Muscle of leg (tissue), 16 donors: ENCODE results near the gene MRPL21. TPM values are rescaled to one million over a fixed set of nuclear protein-coding genes. Genes with fewer than 3 reads are reported as not detected.

Experiments used
- DNase-seq: peaks from one replicate; pipeline ENCODE4 v3.0.0; 2013
- H3K27ac ChIP-seq: one replicate; pipeline ENCODE4 v1.5.1; 2013; ENCODE audit warnings: mild to moderate bottlenecking, low read length, control low read depth
- H3K27me3 ChIP-seq: one replicate; pipeline ENCODE4 v1.6.1; 2013; ENCODE audit warnings: low read length; ENCODE audit not compliant: control insufficient read depth, insufficient read depth
- H3K36me3 ChIP-seq: one replicate; pipeline ENCODE4 v1.6.1; 2013; ENCODE audit warnings: low read length; ENCODE audit not compliant: control insufficient read depth, insufficient read depth
- H3K4me1 ChIP-seq: one replicate; pipeline ENCODE4 v1.6.1; 2013; ENCODE audit warnings: low read length; ENCODE audit not compliant: control insufficient read depth, insufficient read depth
- H3K4me3 ChIP-seq: one replicate; pipeline ENCODE4 v1.5.1; 2013; ENCODE audit warnings: low read length, control low read depth
- H3K9me3 ChIP-seq: replicated peaks from 2 replicates; pipeline ENCODE4 v1.6.1; 2013; ENCODE audit warnings: low read depth, low read length; ENCODE audit not compliant: control insufficient read depth
- WGBS: methylation state at CpG from one replicate; pipeline ENCODE4 v1.1.5; 2013; ENCODE audit warnings: missing lambda C conversion rate; ENCODE audit not compliant: insufficient coverage; 5-methylcytosine and 5-hydroxymethylcytosine counted together
- long read RNA-seq, 11 donors: transcript quantifications; one replicate each; lab custom pipeline, GENCODE V29; 2026
- polyA plus RNA-seq, 8 donors: library from polyadenylated mRNA; unstranded; fragments of 120-200 nt; gene quantifications; one replicate each; pipeline versions ENCODE4 v1.2.1 to v1.2.3, GENCODE V29; 2013; ENCODE audit warnings: inconsistent platforms in 1 of 8, low replicate concordance in 1 of 8; ENCODE audit not compliant: insufficient read length in 8 of 8, insufficient read depth in 1 of 8
- total RNA-seq: library from RNA; stranded (reverse); fragments of 120-200 nt; gene quantifications from one replicate; pipeline ENCODE4 v1.2.4, GENCODE V29; 2013

The MRPL21 gene
- total RNA-seq, result 74.8 TPM
- polyA plus RNA-seq, result 10 to 100 TPM; 41.0 to 57.2 (median 49.0) TPM
- long read RNA-seq, donor 1, transcript MRPL21-201 (7 exons, 683 nt), result major isoform, 11 of 14 reads
- long read RNA-seq, donor 1, partial matches to known transcripts, result 0 of 14 reads
- long read RNA-seq, donor 1, other reads (novel, unspliced or antisense), result 0 of 14 reads
- long read RNA-seq, donor 2, partial matches to known transcripts, result 0 of 1 reads
- long read RNA-seq, donor 2, other reads (novel, unspliced or antisense), result 0 of 1 reads
- long read RNA-seq, donor 3, transcript MRPL21-201 (7 exons, 683 nt), result major isoform, 24 of 32 reads
- long read RNA-seq, donor 3, transcript MRPL21-202 (7 exons, 662 nt), result minor isoform, 8 of 32 reads
- long read RNA-seq, donor 3, partial matches to known transcripts, result 0 of 32 reads
- long read RNA-seq, donor 3, other reads (novel, unspliced or antisense), result 0 of 32 reads
- long read RNA-seq, donor 4, transcript MRPL21-201 (7 exons, 683 nt), result major isoform, 30 of 35 reads
- long read RNA-seq, donor 4, transcript MRPL21-202 (7 exons, 662 nt), result minor isoform, 5 of 35 reads
- long read RNA-seq, donor 4, partial matches to known transcripts, result 0 of 35 reads
- long read RNA-seq, donor 4, other reads (novel, unspliced or antisense), result 0 of 35 reads
- long read RNA-seq, donor 5, transcript MRPL21-202 (7 exons, 662 nt), result minor isoform, 8 of 78 reads
- long read RNA-seq, donor 5, transcript MRPL21-201 (7 exons, 683 nt), result major isoform, 50 of 78 reads
- long read RNA-seq, donor 5, partial matches to known transcripts, result 20 of 78 reads
- long read RNA-seq, donor 5, other reads (novel, unspliced or antisense), result 0 of 78 reads
- long read RNA-seq, donor 6, transcript MRPL21-201 (7 exons, 683 nt), result major isoform, 75 of 81 reads
- long read RNA-seq, donor 6, transcript MRPL21-202 (7 exons, 662 nt), result minor isoform, 6 of 81 reads
- long read RNA-seq, donor 6, partial matches to known transcripts, result 0 of 81 reads
- long read RNA-seq, donor 6, other reads (novel, unspliced or antisense), result 0 of 81 reads
- long read RNA-seq, donor 7, transcript MRPL21-201 (7 exons, 683 nt), result major isoform, 39 of 46 reads
- long read RNA-seq, donor 7, transcript MRPL21-202 (7 exons, 662 nt), result minor isoform, 5 of 46 reads
- long read RNA-seq, donor 7, partial matches to known transcripts, result 0 of 46 reads
- long read RNA-seq, donor 7, other reads (novel, unspliced or antisense), result 0 of 46 reads
- long read RNA-seq, donor 8, transcript MRPL21-201 (7 exons, 683 nt), result major isoform, 27 of 33 reads
- long read RNA-seq, donor 8, transcript MRPL21-202 (7 exons, 662 nt), result minor isoform, 5 of 33 reads
- long read RNA-seq, donor 8, partial matches to known transcripts, result 0 of 33 reads
- long read RNA-seq, donor 8, other reads (novel, unspliced or antisense), result 0 of 33 reads
- long read RNA-seq, donor 9, transcript MRPL21-201 (7 exons, 683 nt), result major isoform, 21 of 22 reads
- long read RNA-seq, donor 9, partial matches to known transcripts, result 0 of 22 reads
- long read RNA-seq, donor 9, other reads (novel, unspliced or antisense), result 0 of 22 reads
- long read RNA-seq, donor 10, transcript MRPL21-201 (7 exons, 683 nt), result major isoform, 42 of 54 reads
- long read RNA-seq, donor 10, transcript MRPL21-202 (7 exons, 662 nt), result minor isoform, 6 of 54 reads
- long read RNA-seq, donor 10, partial matches to known transcripts, result 5 of 54 reads
- long read RNA-seq, donor 10, other reads (novel, unspliced or antisense), result 0 of 54 reads
- long read RNA-seq, donor 11, transcript MRPL21-202 (7 exons, 662 nt), result minor isoform, 9 of 43 reads
- long read RNA-seq, donor 11, transcript MRPL21-201 (7 exons, 683 nt), result major isoform, 33 of 43 reads
- long read RNA-seq, donor 11, partial matches to known transcripts, result 0 of 43 reads
- long read RNA-seq, donor 11, other reads (novel, unspliced or antisense), result 0 of 43 reads

GRCh38 chr11:68903288-68904247 lies at the start of gene MRPL21, which contains the start of gene IGHMBP2:
MRPL21 (minus strand) TSS chr11:68903832; CDS start chr11:68903810, 22 bp downstream.
IGHMBP2 (plus strand) TSS chr11:68903891; CDS start chr11:68903953, 62 bp downstream.
- H3K36me3 ChIP-seq, result peaks cover 26% of the 10 kb centered on the region
- H3K27me3 ChIP-seq, result no peaks in the 10 kb centered on the region
- peaks cover 8% of the 10 kb centered on the region for H3K4me1 ChIP-seq
- under 1% methylated on average over 77 of the region's 78 CpGs for WGBS
- H3K4me3 ChIP-seq, result peak within 1 kb of the TSS; percentile 75
- H3K9me3 ChIP-seq, result no peaks in the 10 kb centered on the region
- H3K27ac ChIP-seq, result peak within 1 kb of the TSS; percentile 78
- peak; percentile 93 for DNase-seq

GRCh38 chr11:68950762-68951161 lies 47.1 kb upstream of the MRPL21 start:
- no peaks in the 10 kb centered on the region for H3K27me3 ChIP-seq
- H3K4me1 ChIP-seq, result peaks cover 15% of the 10 kb centered on the region
- no peaks in the 10 kb centered on the region for H3K36me3 ChIP-seq
- H3K4me3 ChIP-seq, result no peak overlapping the region
- no peak overlapping the region for H3K27ac ChIP-seq
- DNase-seq, result no peak
- H3K9me3 ChIP-seq, result no peaks in the 10 kb centered on the region
- WGBS, result 62% methylated on average over 7 of the region's 9 CpGs

GRCh38 chr11:68950270-68950669 lies 46.6 kb upstream of the MRPL21 start:
- Histone ChIP-seq H3K4me1 (peaks cover 10% of the 10 kb centered on the region), H3K27ac (no peak overlapping the region), H3K9me3 (no peaks in the 10 kb centered on the region), H3K4me3 (no peak overlapping the region), H3K36me3 (no peaks in the 10 kb centered on the region), H3K27me3 (no peaks in the 10 kb centered on the region)
- WGBS, result 69% methylated on average over 2 of the region's 5 CpGs
- DNase-seq, result no peak

DNA sequence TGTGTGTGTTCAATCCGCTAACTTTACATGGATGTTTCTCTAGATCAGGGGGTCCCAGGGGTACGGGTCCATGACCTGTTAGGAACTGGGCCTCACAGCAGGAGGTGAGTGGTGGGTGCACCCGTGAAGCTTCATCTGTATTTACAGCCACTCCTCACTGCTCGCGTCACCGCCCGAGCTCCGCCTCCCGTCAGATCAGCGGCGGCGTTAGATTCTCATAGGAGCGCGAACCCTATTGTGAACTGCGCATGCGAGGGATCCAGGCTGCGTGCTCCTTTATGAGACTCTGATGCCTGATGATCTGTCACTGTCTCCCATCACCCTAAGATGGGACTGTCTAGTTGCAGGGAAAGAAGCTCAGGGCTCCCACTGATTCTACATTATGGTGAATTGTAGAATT lies 45.3 kb upstream of the MRPL21 start:
- no peaks in the 10 kb centered on the region for H3K27me3 ChIP-seq
- no peak for DNase-seq
- no peaks in the 10 kb centered on the region for H3K36me3 ChIP-seq
- no peak overlapping the region for H3K27ac ChIP-seq
- H3K4me3 ChIP-seq, result no peak overlapping the region
- peaks cover 3% of the 10 kb centered on the region for H3K4me1 ChIP-seq
- no peaks in the 10 kb centered on the region for H3K9me3 ChIP-seq
- 96% methylated on average over 10 of the region's 17 CpGs for WGBS

GRCh38 chr11:68948496-68948895 lies 44.9 kb upstream of the MRPL21 start:
- DNase-seq, result no peak
- Histone ChIP-seq H3K4me3 (no peak overlapping the region), H3K27ac (no peak overlapping the region), H3K4me1 (peaks cover 3% of the 10 kb centered on the region), H3K36me3 (no peaks in the 10 kb centered on the region), H3K9me3 (no peaks in the 10 kb centered on the region), H3K27me3 (no peaks in the 10 kb centered on the region)
- 88% methylated on average over 1 of the region's 2 CpGs for WGBS

GRCh38 chr11:68947151-68947550 lies 43.5 kb upstream of the MRPL21 start:
- Histone ChIP-seq H3K27me3 (no peaks in the 10 kb centered on the region), H3K36me3 (peaks cover 1% of the 10 kb centered on the region), H3K4me3 (no peak overlapping the region), H3K27ac (no peak overlapping the region), H3K4me1 (peaks cover 3% of the 10 kb centered on the region), H3K9me3 (no peaks in the 10 kb centered on the region)
- 74% methylated on average over 10 of the region's 11 CpGs for WGBS
- DNase-seq, result no peak

GRCh38 chr11:68946416-68947090 lies 42.9 kb upstream of the MRPL21 start:
- 45% methylated on average over 15 of the region's 18 CpGs for WGBS
- DNase-seq, result peak; percentile 81
- H3K27me3 ChIP-seq, result no peaks in the 10 kb centered on the region
- peaks cover 3% of the 10 kb centered on the region for H3K4me1 ChIP-seq
- H3K4me3 ChIP-seq, result no peak overlapping the region
- peaks cover 2% of the 10 kb centered on the region for H3K36me3 ChIP-seq
- H3K27ac ChIP-seq, result no peak overlapping the region
- no peaks in the 10 kb centered on the region for H3K9me3 ChIP-seq

DNA sequence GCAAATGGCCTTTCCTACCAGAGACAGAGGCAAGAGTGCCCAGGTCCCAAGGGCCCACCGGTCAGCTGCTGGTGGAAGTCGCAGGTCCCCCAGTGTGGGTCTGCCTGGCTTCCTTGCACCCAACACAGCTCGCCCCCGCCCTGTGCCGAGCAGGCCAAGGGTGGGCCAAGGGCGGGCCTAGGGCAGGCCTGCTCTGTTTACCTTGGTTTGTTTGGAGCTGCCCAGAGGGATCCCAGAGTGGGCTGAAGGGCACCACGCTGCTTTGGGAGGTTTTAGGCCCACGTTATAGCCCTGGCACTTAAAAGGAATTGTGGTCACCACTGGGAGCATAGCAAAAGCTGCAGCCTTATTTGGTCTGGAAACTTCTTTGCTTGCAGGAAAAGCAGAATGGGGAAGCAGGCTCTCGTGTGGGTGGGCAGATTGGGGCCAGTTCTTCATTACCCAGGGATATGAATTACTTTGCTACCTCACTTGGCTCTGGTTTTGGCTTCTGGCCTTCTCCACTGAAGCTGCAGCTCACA lies 39.2 kb upstream of the MRPL21 start:
- peak; percentile 77 for DNase-seq
- H3K4me1 ChIP-seq, result peaks cover 3% of the 10 kb centered on the region
- no peaks in the 10 kb centered on the region for H3K27me3 ChIP-seq
- H3K27ac ChIP-seq, result no peak overlapping the region
- no peak overlapping the region for H3K4me3 ChIP-seq
- 69% methylated on average over 8 of the region's 9 CpGs for WGBS
- H3K36me3 ChIP-seq, result peaks cover 34% of the 10 kb centered on the region
- H3K9me3 ChIP-seq, result no peaks in the 10 kb centered on the region
